H1 (cell line): ENCODE measurements around the gene A4GALT. TPM values are rescaled to one million over a fixed set of nuclear protein-coding genes. Genes with fewer than 3 reads are reported as not detected.
"Not testable (repeated sequence)": the region's sequence is repeated elsewhere in the genome, so short reads cannot be mapped to it uniquely, and the experiment has no call there.

ENCODE experiments used
- CTCF ChIA-PET: fragments of 300-600 bp; sonication (Branson Sonifier 250); formaldehyde crosslinking; loops from one replicate; lab custom pipeline; 2021; ENCODE audit not compliant: partially characterized antibody; lab: Charles Lee
- POLR2A ChIA-PET: fragments of 300-600 bp; sonication (Branson Sonifier 250); formaldehyde crosslinking; loops from one replicate; lab custom pipeline; 2021; ENCODE audit warnings: inconsistent platforms; ENCODE audit not compliant: partially characterized antibody; lab: Charles Lee
- DNase-seq, 2 experiments: peaks; one replicate each; pipeline versions ENCODE4 v3.0.0 to v3.0.0-alpha.2; 2010 to 2022; ENCODE audit warnings: low spot score in 2 of 2, low read depth in 1 of 2, mixed read lengths in 1 of 2
- FAIRE-seq: peaks from 2 replicates; lab custom pipeline; 2011; peaks lifted over from hg19 to GRCh38; lab: Jason Lieb, UNC
- H2AFZ ChIP-seq: 2 replicates; pipeline ENCODE4 v1.8.1; 2012; ENCODE audit warnings: low read length, inconsistent platforms
- H2AK5ac ChIP-seq: 2 replicates; pipeline ENCODE4 v1.6.1; 2013; ENCODE audit warnings: low read depth, low read length
- H2BK120ac ChIP-seq: replicated peaks from 2 replicates; pipeline ENCODE3; 2013; ENCODE audit warnings: low read depth, low read length, inconsistent platforms
- H2BK12ac ChIP-seq: 2 replicates; pipeline ENCODE4 v1.6.1; 2013; ENCODE audit warnings: low read depth, low read length
- H2BK15ac ChIP-seq: 2 replicates; pipeline ENCODE4 v1.6.1; 2013; ENCODE audit warnings: low read length
- H2BK20ac ChIP-seq: 2 replicates; pipeline ENCODE4 v1.6.1; 2013; ENCODE audit warnings: low read length
- H2BK5ac ChIP-seq: 2 replicates; pipeline ENCODE4 v1.6.1; 2013; ENCODE audit warnings: low read depth, low read length
- H3K14ac ChIP-seq: 2 replicates; pipeline ENCODE4 v1.6.1; 2013; ENCODE audit warnings: inconsistent platforms; ENCODE audit not compliant: insufficient read length
- H3K18ac ChIP-seq: 2 replicates; pipeline ENCODE4 v1.6.1; 2013; ENCODE audit warnings: low read length; ENCODE audit errors: extremely low read depth
- H3K23ac ChIP-seq: 2 replicates; pipeline ENCODE4 v1.6.1; 2013; ENCODE audit warnings: inconsistent platforms; ENCODE audit not compliant: insufficient read length
- H3K23me2 ChIP-seq: 2 replicates; pipeline ENCODE4 v1.6.1; 2013; ENCODE audit warnings: low read depth, low read length
- H3K27ac ChIP-seq: 2 replicates; pipeline ENCODE4 v1.6.1; 2011; ENCODE audit warnings: low read depth, low read length, inconsistent platforms
- H3K27me3 ChIP-seq, 4 experiments: replicated peaks in 1 of 4; 1 replicate in 1 of 4; 2 replicates in 3 of 4; pipeline versions ENCODE4 v1.6.1 to v1.8.1; 2011 to 2013; ENCODE audit warnings: low read length in 3 of 4, mild to moderate bottlenecking in 3 of 4, inconsistent platforms in 2 of 4, mixed read lengths in 2 of 4, moderate library complexity in 1 of 4; ENCODE audit not compliant: control insufficient read depth in 3 of 4, insufficient read depth in 3 of 4; ENCODE audit errors: extremely low read depth in 1 of 4
- H3K36me3 ChIP-seq, 4 experiments: 2 replicates each; pipeline versions ENCODE4 v1.6.1 to v1.8.1; 2011 to 2013; ENCODE audit warnings: mild to moderate bottlenecking in 4 of 4, low read length in 3 of 4, moderate library complexity in 2 of 4, control low read depth in 1 of 4, inconsistent platforms in 1 of 4; ENCODE audit not compliant: insufficient read depth in 4 of 4, control insufficient read depth in 2 of 4
- H3K4ac ChIP-seq: replicated peaks from 2 replicates; pipeline ENCODE3; 2013; ENCODE audit warnings: low read length, low read depth, mixed read lengths, inconsistent platforms; ENCODE audit not compliant: insufficient read length
- H3K4me1 ChIP-seq, 4 experiments: replicated peaks in 1 of 4; 1 replicate in 1 of 4; 2 replicates in 3 of 4; pipeline versions ENCODE4 v1.6.1 to v1.8.1; 2011 to 2013; ENCODE audit warnings: low read length in 3 of 4, inconsistent platforms in 2 of 4, mixed read lengths in 1 of 4; ENCODE audit not compliant: insufficient read depth in 4 of 4, control insufficient read depth in 3 of 4
- H3K4me2 ChIP-seq, 2 experiments: 2 replicates each; pipeline versions ENCODE4 v1.6.1 to v1.8.1; 2011 to 2013; ENCODE audit warnings: low read depth in 2 of 2, low read length in 2 of 2, control low read depth in 1 of 2, inconsistent platforms in 1 of 2, mild to moderate bottlenecking in 1 of 2; ENCODE audit not compliant: insufficient read depth in 1 of 2
- H3K4me3 ChIP-seq, 4 experiments: fragments of 200-600, 300-600 bp in 1 of 4; sonication (generic), shearing (Covaris generic), sonication (Bioruptor Twin) in 1 of 4; 2 replicates each; pipeline versions ENCODE4 v1.5.1 to v1.8.1; 2011 to 2016; ENCODE audit warnings: low read length in 4 of 4, low read depth in 3 of 4, control low read depth in 2 of 4, inconsistent platforms in 2 of 4, mild to moderate bottlenecking in 2 of 4, mixed read lengths in 1 of 4, moderate library complexity in 1 of 4; ENCODE audit not compliant: insufficient read depth in 2 of 4; ENCODE audit errors: extremely low read depth in 1 of 4
- H3K56ac ChIP-seq: replicated peaks from 2 replicates; pipeline ENCODE3; 2013; ENCODE audit warnings: low read depth, mild to moderate bottlenecking, mixed read lengths, low read length, inconsistent platforms; ENCODE audit not compliant: insufficient read length
- H3K79me1 ChIP-seq: 2 replicates; pipeline ENCODE4 v1.6.1; 2013; ENCODE audit warnings: low read depth, low read length, control low read depth
- H3K79me2 ChIP-seq, 2 experiments: 2 replicates each; pipeline versions ENCODE4 v1.6.1 to v1.8.1; 2012 to 2013; ENCODE audit warnings: low read length in 2 of 2, mild to moderate bottlenecking in 2 of 2, inconsistent platforms in 1 of 2; ENCODE audit not compliant: insufficient read depth in 2 of 2, control insufficient read depth in 1 of 2
- H3K9ac ChIP-seq, 4 experiments: replicated peaks in 1 of 4; 1 replicate in 1 of 4; 2 replicates in 3 of 4; pipeline versions ENCODE4 v1.6.1 to v1.8.1; 2011 to 2013; ENCODE audit warnings: low read depth in 3 of 4, low read length in 3 of 4, control low read depth in 2 of 4, mild to moderate bottlenecking in 2 of 4, moderate library complexity in 2 of 4, inconsistent platforms in 1 of 4; ENCODE audit errors: extremely low read depth in 1 of 4
- H3K9me3 ChIP-seq, 2 experiments: 2 replicates each; pipeline versions ENCODE4 v1.6.1 to v1.8.1; 2012 to 2013; ENCODE audit warnings: mild to moderate bottlenecking in 2 of 2, moderate library complexity in 2 of 2, control low read depth in 1 of 2, inconsistent platforms in 1 of 2, low read depth in 1 of 2, low read length in 1 of 2, mixed read lengths in 1 of 2; ENCODE audit not compliant: insufficient read depth in 2 of 2
- H4K20me1 ChIP-seq, 2 experiments: replicated peaks in 1 of 2; 2 replicates each; pipeline versions ENCODE3 to v1.8.1; 2011 to 2013; ENCODE audit warnings: inconsistent platforms in 2 of 2, low read length in 2 of 2, mild to moderate bottlenecking in 1 of 2; ENCODE audit not compliant: insufficient read depth in 2 of 2, control insufficient read depth in 1 of 2
- H4K5ac ChIP-seq: 2 replicates; pipeline ENCODE4 v1.6.1; 2013; ENCODE audit warnings: low read length, low read depth, mixed read lengths, inconsistent platforms; ENCODE audit not compliant: insufficient read length
- H4K8ac ChIP-seq: 2 replicates; pipeline ENCODE4 v1.8.0; 2013; ENCODE audit warnings: mild to moderate bottlenecking, moderate library complexity, low read length, inconsistent platforms; ENCODE audit not compliant: insufficient read depth; ENCODE audit errors: extremely low read depth
- H4K91ac ChIP-seq: replicated peaks from 2 replicates; pipeline ENCODE3; 2013; ENCODE audit warnings: low read length, mixed read lengths, inconsistent platforms; ENCODE audit not compliant: insufficient read length
- WGBS, 2 experiments: shearing (Covaris generic) in 1 of 2; methylation state at CpG; one replicate each; pipeline versions ENCODE4 v1.1.6 to v1.1.7; 2013 to 2015; ENCODE audit warnings: low lambda C conversion rate in 2 of 2, mixed read lengths in 2 of 2, inconsistent platforms in 1 of 2, low coverage in 1 of 2, missing lambda C conversion rate in 1 of 2; ENCODE audit not compliant: insufficient replicate concordance in 2 of 2, insufficient coverage in 1 of 2, insufficient read length in 1 of 2; ENCODE audit errors: extremely low coverage in 1 of 2, missing lambda C conversion rate in 1 of 2; 5-methylcytosine and 5-hydroxymethylcytosine counted together
- polyA plus RNA-seq, 7 experiments: library from polyadenylated mRNA; depleted of rRNA in 3 of 7; stranded (reverse) in 5 of 7; unstranded in 2 of 7; fragments of >200 nt in 5 of 7; fragments of 200-250 nt in 2 of 7; gene quantifications; 1 replicate in 5 of 7; 2 replicates in 1 of 7; 4 replicates in 1 of 7; pipeline versions ENCODE4 v1.2.1 to v1.2.3, GENCODE V29; 2011 to 2013; ENCODE audit warnings: missing spikeins in 2 of 7, mixed read lengths in 2 of 7
- total RNA-seq: library from RNA; stranded (reverse); fragmentation: NEBNext Ultra II Directional; extraction: Animal tissue kit (Norgen Biotek cat#: 25700); gene quantifications from 2 replicates; pipeline ENCODE4 v1.2.1, GENCODE V29; 2021

A4GALT gene
- total and polyA plus RNA-seq, 2 of the 8 experiments (the other 6 are each of a cell fraction or from before 2014, with no cell fraction given): 7.2 to 13.8 TPM

- H3K79me1 ChIP-seq, DNase-seq, H2BK5ac ChIP-seq, H3K4me3 ChIP-seq, H3K4me2 ChIP-seq, H4K8ac ChIP-seq, H3K23ac ChIP-seq, H3K79me2 ChIP-seq, H2BK12ac ChIP-seq, H4K20me1 ChIP-seq, H2BK15ac ChIP-seq, H4K91ac ChIP-seq, H3K9ac ChIP-seq, H3K9me3 ChIP-seq, H2AK5ac ChIP-seq, FAIRE-seq, H3K4me1 ChIP-seq, H3K4ac ChIP-seq, H3K27ac ChIP-seq, H3K14ac ChIP-seq, H3K18ac ChIP-seq, H2BK120ac ChIP-seq, H3K27me3 ChIP-seq, H3K23me2 ChIP-seq, H2BK20ac ChIP-seq, H2AFZ ChIP-seq, H4K5ac ChIP-seq, H3K56ac ChIP-seq, H3K36me3 ChIP-seq: not testable (repeated sequence)
- WGBS, 2 experiments: 79% methylated on average over 5 of the region's 5 CpGs; no CpG with 5 or more reads in 1 of the 2 experiments
- ChIA-PET CTCF (interaction anchor here (0.8 kb wide), 1 partner anchor 22 kb away, joined by 3 read pairs; no protein-coding TSS in a partner anchor), POLR2A (interaction anchor here (0.6 to 1.6 kb wide), 4 partner anchors 14 to 290 kb away, joined by 3 to 4 read pairs (median 4); no protein-coding TSS in a partner anchor)
Observed at GRCh38 chr22:42740320-42740719, 19.6 kb upstream of the A4GALT start.
